NAMALWA (cell line): ENCODE data around the gene SLC16A7.
A peak's percentile ranks its signal among the peaks of the same experiment; 100 is the strongest.

Experiments
- DNase-seq: peaks from one replicate; pipeline ENCODE4 v3.0.0-alpha.2; 2015; ENCODE audit warnings: low spot score

The SLC16A7 gene

DNA sequence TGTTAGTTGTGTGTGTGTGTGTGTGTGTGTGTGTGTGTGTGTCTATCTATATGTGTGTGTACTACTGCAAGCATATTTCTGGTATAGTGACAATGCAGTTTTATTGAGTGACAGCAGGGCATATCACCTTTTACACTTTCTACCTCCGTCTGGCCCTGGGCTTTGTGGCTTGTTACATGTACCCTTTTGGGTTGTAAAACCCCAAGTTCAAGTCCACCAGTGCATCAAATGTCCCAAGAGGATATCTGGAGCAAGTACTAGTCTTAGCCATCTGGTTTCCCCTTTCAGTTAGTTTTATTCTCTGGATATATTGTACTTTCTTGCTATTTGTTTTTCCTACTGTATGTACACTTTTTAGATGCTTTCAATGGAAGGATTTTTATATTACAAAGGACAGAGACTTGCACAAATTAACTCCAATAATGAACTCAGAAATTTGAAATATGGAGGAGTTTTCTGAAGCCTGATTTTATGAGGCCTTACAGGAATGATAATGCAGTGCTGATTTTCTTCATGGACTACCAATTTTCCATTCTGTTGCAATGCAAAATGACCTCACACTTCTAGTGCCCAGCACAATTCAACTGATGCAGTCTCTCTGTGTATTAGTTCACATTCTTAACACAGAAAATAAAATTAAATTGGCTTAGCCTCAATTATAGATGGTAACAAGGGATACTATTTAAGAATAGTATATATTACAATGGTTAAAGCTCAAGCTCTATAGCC, 29.1 kb downstream of the SLC16A7 start:
- DNase-seq, result no peak

DNA sequence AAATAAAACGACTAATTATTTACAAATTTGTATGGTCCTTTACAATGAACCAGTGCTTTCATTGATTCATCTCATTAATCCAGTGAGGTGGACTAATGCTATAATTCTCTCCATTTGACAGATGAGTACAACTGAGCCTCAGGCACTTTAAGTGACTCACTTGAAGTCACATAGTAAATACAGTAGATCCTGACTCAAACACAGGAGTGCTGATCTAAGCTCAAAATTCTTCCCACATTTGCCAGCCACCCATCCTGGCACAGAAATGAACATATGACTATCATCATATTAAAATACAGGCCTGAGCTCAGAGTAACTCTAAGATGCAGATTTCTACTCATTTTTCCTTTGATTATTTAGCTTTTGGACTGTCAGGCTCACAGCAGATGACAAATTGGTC, 30.6 kb downstream of the SLC16A7 start:
- DNase-seq, result no peak

DNA sequence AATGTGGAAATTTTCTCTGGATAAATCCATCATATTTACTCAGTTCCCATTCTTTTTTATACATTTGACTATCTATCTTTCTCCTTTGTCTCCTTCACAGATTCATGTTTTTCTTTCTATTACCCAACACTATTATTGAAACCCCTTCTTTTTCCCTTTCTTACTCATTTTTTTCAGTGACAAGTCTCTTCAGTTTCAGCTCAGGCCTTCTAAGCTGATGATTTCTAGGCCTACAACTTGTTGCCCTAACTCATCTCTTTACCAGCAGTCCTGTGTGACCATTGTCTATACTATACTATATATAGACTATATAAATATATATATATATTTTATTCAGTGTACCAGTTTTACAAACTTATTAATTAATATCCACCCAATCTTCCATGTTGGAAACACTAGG, 31.8 kb downstream of the SLC16A7 start:
- DNase-seq, result no peak

DNA sequence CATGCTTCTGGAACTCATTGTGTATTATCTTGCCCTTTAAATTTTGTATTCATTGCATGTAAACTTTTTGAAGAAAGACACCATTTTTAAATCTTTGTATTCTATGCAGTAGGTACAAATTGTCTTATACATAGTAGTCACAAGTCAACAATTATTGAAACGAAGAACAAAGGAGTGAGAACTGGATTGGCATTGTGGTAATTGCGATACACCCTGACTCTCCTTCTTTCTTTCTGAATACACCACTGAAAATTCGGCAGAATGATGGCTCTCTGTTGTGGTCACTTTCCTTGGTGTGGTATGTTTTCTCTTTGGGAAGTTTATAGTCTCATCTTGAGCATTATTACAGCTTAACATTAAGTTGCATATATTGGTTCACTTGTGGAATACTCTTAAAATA, 34.1 kb downstream of the SLC16A7 start:
- no peak for DNase-seq

DNA sequence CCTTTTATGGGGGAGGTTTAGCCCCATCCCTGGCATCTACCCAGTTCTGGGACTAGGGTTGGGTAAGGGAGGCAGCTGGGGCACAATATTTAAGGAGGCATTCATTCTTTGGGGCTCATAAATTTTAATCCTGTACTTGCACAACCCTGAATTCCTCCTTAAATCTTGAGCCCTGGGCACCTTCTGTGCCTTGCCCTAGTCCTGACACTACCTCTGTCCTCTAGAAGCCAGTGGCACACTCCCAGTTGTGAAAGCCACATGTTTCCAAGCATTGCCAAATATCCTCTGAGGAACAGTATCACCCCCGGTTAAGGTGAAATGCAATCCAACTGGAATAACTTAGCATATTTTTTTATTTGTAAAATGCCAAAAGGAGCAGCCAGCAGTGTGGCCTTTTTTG, 36.6 kb downstream of the SLC16A7 start:
- DNase-seq, result no peak

DNA sequence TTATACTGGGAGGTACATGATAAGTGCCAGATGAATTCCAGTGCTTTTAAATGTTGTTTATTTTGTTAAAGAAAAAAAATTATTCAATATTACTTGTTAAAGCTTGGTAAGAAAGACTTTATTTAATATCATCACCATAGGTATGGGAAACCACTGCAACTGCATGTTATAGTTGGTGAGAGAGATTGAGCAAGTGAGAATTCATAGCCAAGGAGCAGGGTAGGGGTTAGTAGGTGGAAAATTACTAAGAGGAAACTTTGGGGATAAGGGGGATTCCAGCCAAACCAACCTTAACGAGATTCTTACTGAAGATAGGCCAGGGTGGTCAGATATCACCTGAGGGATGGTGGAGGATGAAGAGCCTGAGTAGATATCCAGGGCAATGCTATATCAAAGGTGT, 38.4 kb downstream of the SLC16A7 start:
- DNase-seq, result no peak

DNA sequence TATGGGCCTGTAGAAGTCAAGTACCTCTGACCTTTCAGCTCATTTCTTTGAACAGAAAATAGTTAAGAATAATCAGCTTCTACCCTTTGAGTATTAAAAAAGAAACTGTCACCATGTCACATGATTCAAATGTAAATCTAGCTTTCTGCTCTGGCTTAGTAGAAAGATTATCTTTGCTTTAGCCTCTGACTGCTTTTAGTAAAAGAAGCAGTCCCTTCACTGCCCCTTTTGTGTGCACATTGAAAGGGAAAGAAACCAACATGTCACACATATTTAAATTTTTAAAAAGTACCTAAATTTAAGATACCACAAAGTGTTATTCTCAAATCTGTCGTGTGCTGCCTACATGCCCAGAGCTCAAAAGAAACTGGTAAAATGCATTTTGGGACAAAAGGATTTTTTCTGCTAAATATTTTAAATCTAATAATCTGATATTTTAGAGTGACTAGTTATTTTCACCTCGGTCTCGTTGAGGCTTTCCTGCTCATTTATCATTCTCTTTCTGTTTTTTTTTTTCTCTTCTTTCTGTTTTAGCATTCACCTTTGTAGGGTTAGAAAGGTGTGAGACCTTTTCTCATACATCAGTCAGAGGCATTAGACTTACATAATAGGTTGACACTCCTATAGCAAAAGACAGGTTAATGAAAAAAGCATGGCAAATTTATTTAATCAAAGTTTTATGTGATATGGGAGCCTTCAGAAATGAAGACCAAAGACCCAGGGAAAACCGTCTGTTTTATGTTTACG, 41.3 kb downstream of the SLC16A7 start:
- DNase-seq, result no peak

DNA sequence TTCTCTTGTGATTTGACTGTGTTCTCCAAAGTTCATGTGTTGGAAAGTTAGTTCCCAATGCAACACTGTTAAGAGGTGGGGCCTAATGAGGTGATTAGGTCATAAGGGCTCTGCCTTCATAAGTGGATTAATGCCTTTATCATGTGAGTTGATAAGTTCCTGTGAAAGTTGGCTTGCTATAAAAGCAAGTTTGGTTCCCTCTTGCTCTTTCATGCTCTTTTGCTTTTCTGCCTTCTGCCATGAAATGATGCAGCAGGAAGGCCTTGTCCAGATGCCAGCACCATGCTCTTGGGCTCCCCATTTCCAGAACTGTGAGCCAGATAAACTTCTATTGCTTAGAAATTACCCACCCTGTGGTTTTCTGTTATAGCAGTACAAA, 41.9 kb downstream of the SLC16A7 start:
- no peak for DNase-seq

DNA sequence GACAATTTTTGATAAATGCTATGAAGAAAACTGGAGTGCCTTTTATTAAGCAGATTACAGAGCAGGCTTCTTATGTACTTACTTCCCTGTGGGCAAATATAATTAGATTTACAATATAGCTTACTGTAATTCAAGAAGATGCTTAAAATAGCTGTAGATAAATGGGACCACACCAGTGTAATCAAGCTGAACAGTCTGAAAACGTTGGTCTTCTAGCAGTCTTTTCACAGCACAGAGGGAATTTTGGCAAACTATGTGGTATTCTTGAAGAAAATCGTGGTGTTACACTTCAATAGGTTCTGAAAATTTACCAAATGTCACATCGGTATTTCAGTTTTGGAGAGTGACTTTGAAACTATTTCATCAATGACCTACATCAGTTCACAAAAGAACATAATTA, 47.7 kb downstream of the SLC16A7 start:
- DNase-seq, result no peak

DNA sequence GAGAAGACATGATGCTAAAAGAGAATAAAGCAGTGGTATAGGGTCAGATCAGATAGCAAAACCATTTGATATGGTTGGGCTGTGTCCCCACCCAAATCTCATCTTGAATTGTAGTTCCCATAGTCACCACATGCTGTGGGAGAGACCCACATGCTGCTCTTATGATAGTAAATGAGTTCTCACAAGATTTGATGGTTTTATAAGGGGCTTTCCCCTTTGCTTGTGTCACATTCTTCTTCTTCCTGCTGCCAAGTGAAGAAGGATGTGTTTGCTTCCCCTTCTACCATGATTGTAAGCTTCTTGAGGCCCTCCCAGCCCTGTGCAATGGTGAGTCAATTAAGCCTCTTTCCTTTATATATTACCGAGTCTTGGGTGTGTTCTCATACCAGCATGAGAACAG, 49.4 kb downstream of the SLC16A7 start:
- peak; percentile 13 for DNase-seq

DNA sequence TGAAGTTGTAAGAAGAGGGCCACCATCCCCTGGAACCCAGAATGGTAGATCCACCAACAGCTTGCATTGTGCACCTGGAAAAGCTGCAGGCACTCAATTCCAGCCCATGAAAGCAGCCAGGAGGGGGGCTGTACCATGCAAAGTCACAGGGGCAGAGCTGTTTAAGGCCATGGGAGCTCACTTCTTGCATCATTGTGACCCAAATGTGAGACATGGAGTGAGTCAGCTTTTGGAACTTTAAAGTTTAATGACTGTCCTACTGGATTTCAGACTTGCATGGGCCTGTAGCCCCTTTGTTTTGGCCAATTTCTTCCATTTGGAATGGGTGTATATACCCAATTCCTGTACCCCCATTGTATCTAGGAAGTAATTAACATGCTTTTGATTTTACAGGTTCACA, 50.8 kb downstream of the SLC16A7 start:
- DNase-seq, result no peak

DNA sequence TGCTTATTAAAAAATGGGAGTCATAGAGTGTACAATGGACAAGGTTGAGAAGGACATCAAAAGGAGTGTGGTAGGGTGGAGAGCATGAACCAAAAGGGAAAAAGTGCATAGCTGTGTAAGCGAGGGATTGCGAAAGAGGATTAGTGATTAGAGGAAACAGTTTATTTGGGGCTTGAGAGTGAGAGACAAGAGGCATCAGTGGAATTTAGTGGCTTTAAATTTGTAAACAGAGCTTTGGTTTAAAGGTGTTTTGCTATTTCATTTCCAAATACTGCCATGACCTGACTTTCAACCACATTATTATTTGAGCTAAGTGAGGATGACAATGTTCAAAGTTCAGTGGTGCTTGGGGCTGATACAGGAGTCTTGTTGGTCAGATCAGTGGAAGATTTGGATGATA, 53.4 kb downstream of the SLC16A7 start:
- DNase-seq, result no peak

DNA sequence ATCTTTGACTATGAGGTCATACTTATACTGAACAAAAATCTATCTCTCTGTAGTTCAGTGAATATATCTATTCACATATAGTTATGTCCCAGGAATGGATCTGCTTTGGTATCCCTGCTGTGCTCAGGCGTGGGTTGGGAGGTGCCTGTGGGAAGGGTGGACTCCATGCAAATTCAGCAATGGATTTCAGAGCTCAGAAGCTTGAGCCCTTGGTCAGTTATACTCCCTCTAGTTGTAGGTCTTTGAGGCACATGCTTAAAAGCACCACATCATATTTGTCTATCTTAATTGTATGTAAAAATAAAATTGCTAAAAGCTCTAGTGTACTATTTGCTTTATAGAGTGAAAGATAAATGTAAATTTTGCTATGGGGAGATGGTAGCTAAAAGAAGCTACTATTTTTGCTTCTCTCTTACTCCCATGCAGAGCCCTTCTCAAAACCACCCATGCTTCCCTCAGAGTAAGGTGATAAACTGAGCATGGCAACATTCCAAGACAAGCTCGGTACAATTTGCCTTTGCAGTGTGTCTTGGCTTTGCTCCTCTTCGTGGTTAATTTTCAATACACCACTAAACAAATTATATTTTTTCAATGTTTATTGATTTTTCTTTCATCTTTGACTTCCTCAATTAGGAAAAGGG, 54.9 kb downstream of the SLC16A7 start:
- DNase-seq, result no peak

DNA sequence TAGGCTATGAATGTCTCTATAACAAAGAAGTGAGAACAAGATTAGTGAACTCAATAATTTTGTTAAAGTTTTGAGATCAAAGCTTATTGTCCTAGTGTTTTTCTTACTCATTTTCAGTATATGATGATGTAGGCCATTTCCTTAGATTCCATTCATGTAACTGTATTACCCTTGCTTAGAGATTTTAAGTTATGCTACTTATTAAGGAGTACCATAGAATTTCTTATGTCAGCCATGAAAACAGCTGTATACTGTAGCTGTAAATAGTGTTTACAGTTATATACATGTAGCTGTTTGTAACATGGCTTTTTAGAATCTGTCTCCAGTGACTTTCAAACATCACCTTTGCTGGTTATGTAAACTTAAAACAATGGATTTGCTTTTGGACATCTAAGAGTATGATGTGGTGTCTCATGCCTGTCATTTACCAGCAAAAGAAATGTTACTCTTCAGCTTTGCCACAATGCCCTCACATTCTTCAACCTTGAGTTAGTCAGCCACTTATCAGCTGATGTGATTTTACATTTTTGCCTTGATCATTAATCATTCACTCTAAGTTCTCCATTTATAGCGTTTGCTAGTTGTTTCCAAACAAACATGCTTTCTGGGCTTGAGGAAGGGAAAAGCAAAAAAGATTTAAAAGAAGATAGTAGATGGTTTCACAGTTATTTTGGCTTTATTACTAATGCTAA, 55.5 kb downstream of the SLC16A7 start:
- no peak for DNase-seq

DNA sequence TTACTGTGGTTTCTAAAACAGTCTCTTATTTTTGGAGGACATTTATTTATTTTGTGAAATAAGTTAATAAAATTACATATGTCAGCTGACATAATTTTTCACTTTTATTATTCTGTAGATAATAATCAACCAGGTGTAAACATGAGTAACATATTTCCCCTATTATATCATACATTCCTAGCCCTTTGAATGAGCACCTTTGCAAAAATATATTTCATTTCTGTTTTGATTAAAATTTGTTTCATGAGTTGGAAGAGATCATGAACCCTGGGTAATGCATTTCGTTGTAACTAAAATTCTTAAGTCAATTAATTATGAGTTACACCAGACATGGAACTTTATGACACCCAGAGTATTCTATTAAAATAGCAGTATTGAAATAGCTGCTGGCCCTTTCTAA, 56.3 kb downstream of the SLC16A7 start:
- no peak for DNase-seq

DNA sequence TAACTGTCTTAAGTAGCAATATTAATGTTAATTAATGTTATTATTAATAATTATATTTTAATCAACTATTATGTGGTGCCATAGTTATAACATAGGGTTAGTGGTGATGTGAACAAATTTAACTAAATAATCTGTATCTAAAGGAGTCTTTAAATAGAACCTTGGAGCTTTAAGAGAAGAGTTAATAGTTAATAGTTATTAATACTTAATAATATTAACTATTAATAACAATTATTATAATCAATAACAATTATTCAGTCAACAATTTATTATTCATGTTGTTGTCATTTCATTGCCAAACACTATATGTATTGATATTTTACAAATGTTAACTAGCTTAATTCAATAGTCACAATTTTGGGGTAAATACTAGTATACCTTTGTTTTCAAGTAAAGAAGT, 58.2 kb downstream of the SLC16A7 start:
- no peak for DNase-seq

DNA sequence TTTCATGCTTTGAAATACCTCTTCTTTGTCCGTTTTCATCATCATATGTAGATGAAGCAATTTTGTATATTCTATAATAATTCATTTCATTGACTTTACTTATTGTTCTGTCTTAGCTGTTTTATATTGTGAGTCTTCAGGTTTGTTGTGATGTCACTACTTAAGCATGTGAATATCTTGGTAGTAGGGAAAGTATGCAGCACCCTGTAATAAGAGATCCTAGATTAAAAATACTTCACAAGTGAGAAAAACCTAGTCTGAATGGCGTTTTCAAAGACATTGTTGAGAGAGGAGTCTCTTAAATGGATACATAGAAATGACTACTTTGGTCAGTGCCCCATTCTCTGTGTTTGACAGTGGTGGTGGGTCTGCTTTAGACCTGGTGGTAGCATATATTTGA, 61.4 kb downstream of the SLC16A7 start:
- DNase-seq, result no peak

DNA sequence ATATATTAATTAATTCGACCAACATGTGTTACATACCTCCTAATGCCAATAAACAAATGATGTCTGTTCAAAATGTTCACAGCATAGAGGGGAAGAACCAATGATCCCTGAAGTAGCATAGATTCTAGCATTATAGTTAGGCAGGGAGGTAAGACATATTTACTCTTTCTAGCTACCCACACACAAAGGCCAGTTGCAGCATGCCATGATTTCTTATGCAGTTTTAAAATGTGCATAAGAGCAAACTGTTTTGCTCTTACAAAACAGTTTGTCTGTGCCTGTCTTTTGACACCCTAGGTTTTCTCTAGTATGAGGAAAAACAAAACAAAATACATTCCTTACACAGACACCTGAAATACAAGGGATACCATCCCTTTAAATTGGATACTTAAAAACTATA, 61.9 kb downstream of the SLC16A7 start:
- DNase-seq, result no peak

DNA sequence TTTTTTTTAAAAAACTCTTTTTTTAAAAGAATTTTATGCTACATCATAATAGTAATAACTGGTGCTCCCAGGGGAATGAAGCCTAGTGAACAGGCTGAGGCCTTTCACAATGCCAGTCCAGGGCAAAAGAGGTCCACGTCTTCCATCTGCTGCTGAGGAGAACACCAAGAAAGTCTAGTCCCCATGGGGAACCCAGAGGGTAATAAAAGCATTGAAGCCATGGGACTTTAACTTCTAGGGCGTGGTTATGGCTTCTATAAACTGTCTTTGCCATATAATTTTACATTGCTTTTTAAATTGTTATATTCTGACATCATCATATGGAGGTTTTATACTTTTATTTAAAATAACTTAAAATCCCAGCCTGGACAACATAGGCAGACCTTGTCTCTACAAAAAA, 64.3 kb downstream of the SLC16A7 start:
- no peak for DNase-seq

DNA sequence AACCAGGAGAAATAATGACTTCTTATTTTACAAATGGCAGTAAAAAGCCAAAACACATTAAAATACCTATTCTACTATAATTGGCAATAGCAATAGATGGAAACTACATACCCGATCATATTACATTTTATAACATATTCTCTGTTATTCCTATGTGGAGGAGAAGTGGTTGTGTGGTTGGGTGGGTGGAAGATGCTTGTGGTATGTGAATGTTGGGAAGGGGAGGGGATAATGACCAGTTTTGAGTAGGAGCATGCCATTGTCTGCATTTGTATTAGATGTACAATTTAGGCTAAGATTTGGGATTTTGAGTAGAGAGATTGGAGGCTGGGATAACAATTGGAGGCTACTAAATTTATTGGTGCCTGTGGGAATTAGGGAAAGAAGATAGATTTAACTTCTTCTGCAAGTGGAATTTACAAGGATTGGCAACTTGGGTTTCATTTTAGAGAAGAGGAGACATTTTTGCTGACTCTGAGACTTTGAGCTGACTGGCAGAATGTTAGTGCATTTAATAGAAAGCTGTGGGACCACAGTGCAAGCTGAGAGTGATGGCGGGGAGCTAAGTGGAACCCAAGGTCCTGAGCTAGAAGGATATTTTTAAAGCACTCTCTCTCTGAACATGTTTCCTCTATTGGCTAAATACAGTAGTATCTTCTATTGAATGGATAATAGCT, 65.2 kb downstream of the SLC16A7 start:
- no peak for DNase-seq

DNA sequence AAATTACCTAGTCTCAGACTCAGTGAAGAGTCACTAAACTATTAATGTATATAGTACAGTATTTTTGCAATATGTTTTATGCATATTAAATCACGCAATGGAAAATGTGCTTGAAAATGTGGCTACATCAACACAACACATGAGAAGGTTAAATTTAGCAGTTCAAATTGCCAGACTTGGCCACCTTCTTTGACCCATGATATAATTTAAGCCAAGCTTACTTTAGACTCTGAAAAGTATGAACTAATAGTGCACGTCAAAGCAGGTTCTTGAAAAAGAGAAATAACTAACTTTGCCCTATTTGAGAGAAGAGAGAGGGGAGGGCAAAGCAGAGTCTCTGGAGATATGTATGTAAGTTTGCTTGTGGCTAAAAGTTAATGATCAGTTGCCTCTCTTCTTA, 68.7 kb downstream of the SLC16A7 start:
- no peak for DNase-seq

DNA sequence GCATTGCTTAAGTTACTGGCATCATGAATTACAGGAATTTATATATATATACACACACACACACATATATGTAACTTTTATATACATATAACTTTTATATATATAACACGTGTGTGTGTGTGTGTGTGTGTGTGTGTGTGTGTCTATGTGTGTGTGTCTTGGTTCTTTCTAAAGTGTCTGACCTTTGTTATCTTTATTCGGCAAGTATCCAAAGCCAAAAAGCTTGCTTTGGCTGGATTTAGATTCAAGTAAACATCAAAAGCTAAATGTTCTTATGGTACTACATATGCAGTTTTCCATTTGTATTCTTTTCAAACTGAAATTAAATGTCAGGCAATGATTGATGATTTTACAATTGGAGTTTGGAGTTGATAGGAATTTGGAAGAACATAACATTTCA, 69.9 kb downstream of the SLC16A7 start:
- DNase-seq, result no peak
